ENCODE data around the gene PCDHA1.

Gene PCDHA1

DNA sequence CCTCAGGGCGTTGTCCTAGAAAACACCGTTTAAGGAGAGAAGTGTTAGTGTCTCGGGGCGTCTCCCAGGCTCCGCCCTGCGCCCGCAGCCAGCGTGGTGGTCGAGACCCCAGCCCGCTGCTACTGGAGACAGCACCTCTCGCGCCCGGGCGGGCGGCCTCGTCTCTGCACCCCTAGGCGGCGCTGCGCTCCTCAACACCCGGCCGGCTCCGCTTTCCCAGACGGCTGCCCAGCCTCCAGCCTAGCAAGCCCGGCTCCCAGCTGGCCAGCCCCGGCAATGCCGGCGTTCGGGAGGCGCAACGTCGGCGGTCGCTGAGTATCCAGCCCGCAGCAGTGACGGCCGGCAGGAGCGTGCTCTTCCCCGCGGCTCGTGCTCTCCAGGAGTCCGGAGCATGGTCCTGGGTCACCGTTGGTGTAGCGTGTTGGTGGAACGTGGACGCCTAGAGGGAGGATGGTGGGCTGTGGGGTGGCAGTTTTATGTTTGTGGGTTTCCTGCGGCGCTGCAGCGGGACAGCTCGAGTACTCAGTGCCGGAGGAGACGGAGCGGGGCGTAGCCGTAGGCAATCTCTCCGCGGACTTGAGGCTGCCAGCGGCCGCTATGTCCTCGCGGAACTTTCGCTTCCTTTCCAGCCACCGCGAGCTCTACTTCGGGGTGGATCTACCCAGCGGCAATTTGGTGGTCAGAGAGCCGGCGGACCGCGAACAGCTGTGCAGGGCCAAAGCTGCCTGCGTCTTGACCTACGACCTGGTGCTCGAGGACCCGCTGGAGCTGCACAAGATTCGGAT, 140.7 kb downstream of the PCDHA1 start:
- DNase-seq = peak; percentile 78

DNA sequence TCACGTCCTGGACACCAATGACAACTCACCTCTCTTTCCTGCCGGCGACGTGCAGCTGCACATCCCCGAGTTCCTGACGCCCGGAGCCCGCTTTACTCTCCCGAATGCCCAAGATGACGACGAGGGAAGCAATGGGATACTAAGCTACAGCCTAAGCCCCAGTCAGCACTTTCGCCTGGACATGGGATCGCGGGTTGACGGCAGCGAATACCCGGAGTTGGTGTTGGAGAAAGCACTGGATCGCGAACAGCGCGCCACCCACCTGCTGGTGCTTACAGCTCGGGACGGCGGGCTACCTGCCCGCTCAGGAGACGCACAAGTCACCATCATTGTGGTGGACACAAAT, 141.3 kb downstream of the PCDHA1 start:
- DNase-seq = peak; percentile 42

DNA sequence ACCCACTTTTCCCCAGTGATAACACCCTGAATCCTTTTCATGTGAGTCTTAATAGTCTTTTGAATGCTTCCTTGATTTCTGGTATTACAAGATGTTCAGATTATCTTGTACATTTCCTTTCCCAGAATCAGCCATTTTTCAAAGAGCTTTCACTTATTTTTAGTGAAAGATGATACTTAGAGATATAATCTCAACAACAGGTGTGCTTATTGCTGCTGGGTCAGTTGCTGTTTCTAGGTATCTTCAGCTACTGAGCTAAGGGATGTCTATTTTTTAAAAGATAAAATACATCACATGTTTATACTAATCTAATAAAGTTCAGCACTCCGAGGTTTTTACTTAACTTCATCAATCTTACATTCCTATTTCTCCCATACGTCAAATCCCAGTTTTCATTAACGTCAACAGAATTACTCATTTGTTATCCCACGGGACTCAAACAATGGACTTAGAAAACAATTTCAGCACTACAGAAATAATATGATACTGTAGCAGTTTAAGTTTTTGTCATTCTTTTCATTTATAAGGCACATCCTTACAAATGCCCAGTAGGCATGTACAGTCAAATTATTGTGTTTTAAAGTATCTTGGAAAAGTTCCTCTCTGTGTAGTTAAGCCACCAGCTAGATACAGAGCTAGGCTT, 149.1 kb downstream of the PCDHA1 start:
- DNase-seq = no peak

DNA sequence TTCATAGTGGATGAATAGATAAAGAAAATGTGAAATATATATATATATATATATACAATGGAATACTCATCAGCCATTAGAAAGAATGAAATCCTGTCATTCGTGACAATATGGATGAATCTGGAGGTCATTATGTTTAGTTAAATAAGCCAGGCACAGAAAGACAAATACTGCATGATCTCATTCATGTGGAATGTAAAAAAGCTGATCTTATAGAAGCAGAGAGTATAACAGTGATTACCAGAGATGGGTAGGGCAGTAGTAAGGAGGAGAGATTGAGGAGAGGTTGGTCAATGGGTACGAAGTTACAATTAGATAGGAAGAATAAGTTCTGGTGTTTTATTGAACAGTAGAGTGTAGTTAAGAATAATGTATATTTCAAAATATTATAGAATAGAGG, 160.6 kb downstream of the PCDHA1 start:
- DNase-seq = no peak

DNA sequence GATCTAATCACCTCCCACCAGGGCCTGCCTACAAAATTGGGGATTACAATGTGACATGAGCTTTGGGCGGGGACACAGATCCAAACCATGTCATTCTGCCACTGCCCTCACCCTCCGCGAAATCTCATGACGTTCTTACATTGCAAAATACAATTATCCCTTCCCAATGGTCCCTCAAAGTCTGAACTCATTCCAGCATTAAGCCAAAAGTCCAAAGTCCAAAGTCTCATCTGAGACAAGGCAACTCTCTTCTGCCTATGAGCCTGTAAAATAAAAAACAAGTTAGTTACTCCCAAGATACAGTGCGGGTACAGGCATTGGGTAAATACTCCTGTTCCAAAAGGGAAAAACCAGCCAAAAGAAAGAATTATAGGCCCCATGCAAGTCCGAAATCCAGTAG, 165.7 kb downstream of the PCDHA1 start:
- no peak for DNase-seq

DNA sequence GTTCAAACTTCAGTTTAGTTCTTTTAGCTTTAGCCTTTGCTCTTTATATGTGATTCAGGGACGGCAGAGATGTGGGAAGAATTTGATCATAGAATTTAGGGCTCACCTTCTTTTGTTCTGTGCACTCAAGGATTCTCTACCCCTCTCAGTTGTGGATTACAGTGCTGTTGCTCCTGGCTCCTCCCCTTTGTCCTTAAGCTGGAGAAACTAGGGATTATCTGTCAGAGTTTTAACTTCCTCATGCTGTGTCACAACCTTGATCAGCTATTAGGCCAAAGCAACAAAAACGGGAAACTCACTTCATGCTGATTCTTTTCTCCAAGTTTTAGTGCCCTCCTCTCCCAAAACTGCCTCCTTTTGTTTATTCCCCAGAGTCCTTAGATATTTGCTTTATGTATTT, 167.3 kb downstream of the PCDHA1 start:
- no peak for DNase-seq

DNA sequence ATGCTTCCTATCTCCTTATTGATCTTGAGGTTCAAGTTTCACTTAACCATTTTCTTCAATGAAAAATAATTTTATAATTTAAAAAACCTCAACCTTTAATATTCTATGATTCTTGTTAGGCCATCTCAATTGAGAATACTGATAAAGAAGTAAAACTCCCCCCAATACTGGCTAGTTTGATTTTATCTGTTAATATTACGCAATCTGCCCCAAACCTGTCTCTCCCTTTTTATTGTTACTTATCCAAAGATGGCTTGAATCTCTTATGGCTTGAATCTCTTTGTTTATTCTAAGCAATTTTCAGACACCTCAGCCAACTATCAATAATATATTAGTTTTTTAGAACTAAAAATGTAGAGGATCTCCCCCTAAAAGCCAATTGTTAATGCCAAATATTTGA, 176.2 kb downstream of the PCDHA1 start:
- no peak for DNase-seq

DNA sequence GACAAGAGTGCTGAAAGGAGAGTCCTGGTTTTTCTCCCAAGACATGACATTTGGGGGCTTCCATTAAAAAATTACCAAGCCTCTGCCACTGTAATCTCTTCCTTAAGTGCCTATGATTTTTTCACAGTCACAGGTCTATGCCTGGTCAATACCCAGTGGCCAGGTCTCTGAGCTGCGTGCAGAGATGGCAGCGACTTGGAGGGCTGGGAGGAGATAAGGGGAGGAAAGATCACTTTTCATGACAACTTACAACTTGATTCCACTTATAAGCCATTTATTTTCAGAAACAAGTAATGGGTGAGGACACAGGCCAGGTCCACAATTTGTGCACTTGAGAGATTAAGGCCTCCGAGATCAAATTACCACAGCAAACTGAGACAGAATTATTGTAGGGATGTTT, 178.4 kb downstream of the PCDHA1 start:
- DNase-seq = no peak

DNA sequence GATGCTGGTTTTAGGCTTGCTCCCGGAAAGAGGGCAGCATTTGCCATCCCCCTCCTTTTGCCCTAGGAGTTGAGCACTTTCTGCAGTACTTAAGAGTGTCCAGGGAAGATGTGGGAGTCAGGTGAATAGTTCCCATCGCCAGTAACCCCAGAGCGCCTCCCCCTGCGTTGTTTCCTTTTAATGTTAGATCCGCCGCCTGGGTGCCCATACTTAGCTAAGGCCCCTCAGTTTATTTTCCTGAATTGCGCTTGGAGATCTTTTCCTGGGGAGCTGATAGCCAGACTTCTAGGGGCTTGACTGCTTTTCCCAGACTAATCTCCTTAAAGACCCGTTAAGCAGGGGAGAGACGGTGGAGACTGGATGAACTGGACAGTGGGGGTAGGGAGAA, 180.0 kb downstream of the PCDHA1 start:
- DNase-seq = no peak

DNA sequence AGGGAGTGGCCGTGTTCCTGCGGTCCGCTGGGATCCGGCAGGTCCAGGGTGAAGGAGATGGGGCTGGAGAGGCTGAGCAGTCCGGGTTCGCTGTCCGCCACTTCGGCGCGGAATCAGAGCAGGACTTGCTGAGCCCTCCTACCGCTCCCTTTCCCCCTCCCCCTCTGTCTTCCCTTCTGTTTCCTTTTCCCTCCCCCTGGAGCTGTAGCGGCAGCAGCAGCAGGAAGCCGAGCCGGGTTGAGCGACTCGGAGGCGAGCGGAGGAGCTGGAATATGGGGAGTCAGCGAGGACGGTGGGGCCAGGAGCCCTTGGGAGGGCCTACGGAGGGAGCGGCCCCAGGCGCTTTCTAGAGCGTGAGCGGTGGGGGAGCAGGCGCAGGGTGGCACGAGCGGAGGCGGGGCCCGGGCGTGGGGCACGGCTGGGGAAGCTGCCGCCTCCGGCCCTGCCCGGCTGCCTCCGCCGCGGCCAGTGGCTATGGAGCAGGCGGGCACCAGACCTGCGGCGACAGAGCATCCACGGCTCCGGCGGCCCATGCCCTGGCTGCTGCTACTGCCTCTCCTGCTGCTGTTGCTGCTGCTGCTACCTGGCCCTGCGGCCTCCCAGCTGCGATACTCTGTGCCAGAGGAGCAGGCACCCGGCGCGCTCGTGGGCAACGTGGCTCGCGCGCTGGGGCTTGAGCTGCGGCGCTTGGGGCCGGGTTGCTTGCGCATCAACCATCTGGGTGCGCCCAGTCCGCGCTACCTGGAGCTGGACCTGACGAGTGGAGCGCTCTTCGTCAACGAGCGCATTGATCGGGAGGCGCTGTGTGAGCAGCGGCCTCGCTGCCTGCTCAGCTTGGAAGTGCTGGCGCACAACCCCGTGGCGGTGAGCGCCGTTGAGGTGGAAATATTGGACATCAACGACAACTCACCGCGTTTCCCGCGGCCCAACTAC, 180.6 kb downstream of the PCDHA1 start, which contains the start of gene PCDHAC2:
TSS of gene PCDHAC2 (plus strand) at position 184 of the 933 bp plus-strand sequence. CDS start at position 475, 291 bp downstream.
- no peak for DNase-seq

DNA sequence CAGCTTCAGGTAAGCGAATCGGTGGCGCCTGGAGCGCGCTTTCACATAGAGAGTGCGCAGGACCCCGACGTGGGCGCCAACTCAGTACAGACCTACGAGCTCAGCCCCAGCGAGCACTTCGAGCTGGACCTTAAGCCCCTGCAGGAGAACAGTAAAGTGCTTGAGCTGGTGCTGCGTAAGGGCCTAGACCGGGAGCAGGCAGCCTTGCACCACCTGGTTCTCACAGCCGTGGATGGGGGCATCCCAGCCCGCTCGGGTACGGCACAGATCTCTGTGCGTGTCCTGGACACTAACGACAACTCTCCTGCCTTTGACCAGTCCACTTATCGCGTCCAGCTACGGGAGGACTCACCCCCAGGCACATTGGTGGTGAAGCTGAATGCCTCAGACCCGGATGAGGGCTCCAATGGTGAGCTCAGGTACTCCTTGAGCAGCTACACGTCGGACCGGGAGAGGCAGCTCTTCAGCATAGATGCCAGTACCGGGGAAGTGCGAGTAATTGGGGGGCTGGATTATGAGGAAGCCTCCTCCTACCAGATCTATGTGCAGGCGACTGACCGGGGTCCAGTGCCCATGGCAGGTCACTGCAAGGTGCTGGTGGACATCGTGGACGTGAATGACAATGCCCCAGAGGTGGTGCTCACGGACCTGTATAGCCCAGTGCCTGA, 181.4 kb downstream of the PCDHA1 start:
- no peak for DNase-seq

DNA sequence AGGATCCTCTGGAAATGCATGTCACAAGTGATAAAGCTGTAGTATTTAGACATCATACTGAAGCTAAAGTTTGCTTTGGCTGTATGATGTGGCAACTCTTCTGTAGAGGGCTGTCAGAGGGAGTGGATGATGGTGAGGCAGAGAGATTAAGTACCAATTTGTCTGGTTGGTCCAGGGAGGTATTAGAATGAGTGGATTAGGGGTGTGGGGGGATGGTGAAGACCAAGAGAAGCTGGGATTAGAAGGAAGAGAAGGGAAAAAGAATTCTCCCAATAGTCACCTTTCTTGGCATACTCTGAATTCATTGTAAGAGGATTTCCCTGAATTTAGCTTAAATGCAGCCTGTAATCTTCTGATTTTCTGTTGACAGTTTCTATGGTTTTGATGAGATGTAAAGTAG, 183.9 kb downstream of the PCDHA1 start:
- DNase-seq = no peak

DNA sequence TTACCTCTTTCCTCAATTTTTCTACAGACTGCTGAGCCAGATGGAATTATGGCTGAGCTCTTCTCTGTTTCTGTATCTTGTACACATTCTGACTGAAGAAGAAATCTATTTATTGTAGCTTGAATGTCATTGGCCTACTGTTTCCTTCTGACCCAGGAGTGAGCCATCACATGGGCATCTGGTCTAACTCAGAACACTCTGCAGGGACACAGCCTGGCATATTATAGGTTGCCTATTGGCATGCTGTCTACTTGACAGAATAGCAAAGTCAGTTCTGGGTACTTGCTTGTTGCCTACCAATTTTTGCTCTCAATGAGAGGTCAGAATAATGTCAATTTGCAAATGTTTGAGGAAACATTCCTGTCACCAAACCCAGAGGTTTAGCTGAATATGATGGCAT, 187.6 kb downstream of the PCDHA1 start:
- no peak for DNase-seq

DNA sequence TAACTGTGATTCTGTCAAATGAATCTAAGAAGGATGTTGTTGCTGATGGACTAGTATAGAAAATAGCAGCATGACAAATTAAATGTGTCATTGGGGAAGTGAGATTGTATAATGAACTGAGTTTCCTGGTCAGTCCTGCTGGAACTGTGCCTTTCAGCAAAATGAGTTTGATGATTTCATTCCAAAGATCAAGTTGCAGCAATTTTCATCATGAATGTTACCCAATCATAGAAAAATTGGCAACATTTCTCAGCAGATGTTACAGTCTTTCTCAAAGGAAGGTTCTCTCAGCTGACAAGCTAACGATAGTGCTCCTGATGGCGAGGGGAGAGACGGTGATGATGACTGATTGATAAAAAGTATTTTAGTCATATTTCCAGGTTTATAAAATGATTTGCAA, 191.1 kb downstream of the PCDHA1 start:
- no peak for DNase-seq

DNA sequence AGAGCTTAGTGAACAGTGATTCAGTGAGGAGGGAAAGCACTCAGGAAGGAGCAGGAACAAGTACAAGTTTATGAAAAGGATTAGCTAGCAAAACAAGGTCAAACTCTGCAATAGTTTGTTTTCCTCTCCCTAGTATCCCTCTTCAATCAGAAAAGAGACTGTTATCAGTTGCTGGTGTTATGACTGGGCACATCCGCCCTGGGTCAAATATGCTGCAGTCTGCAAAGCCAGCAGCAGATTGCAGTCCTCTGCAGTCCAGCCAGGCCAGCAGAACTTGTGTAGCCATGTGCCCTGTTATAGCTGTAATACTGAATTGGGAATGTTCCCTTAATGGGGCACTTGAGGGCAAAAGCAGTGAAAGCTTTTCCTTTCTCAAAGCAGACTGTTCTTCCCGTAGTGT, 192.3 kb downstream of the PCDHA1 start:
- DNase-seq = no peak

DNA sequence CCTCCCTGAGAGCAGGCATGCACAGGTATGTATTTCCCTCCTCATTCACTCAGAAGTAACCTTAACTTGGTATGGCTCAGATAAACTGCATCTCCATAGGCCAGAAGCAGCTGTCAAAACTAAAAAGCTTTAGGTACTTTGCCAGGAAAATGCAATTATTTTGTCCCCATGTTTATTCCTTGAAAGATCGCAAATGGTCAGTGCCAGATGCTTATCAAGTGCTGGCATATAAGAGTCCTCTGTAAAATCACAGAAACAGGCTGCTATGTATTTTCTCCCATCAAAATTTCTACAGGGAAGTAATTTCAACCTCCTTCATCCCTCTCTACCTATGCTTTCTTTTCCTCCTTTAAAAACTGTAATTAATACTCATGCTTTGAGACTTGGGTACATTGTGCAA, 193.0 kb downstream of the PCDHA1 start:
- DNase-seq = no peak

DNA sequence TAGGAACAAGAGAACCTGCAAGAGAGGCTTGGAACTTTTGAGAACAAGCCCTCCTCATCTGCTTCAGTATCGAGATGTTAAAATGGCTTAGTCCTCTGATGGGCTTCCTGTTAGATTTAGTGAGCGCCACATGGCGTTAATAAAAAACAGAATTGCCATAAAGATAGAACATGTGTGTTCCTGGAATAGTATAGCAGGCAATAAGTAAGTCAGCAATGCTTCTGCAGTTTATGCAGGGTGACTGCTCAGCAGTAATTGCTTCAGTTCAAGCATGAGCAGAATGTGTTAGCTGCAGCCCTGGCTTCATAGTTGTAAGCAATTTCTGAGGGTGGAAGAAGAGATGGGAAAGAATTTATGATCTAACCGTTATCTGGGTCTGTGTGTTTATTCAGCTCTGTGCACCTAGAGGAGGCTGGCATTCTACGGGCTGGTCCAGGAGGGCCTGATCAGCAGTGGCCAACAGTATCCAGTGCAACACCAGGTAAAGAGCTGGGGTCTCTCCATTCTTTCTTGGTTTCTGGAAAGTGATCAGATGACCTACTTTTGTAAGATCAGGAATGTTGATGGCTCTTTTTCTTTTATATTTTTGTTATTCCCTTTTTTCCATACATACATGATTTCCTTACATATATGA, 196.3 kb downstream of the PCDHA1 start:
- DNase-seq = no peak

DNA sequence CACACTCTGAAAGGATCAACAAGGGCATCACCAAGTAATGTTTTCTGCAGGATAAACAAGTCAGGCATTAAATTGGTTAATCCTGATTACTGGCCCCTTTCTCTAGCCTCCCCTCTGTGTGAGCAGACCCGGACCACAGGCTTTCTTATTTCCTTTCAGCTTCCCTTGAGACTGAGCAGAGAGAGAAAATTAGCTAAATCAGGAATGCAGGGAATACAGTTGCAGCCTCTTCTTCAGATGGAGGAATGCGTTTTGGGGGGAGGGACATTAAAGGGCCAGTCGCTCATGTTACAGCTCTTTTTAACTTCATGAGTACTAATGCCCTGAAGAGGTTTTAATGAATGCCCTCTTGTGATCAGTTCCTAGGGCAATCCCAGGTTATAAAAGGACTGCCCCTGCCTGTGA, 200.2 kb downstream of the PCDHA1 start:
- no peak for DNase-seq

DNA sequence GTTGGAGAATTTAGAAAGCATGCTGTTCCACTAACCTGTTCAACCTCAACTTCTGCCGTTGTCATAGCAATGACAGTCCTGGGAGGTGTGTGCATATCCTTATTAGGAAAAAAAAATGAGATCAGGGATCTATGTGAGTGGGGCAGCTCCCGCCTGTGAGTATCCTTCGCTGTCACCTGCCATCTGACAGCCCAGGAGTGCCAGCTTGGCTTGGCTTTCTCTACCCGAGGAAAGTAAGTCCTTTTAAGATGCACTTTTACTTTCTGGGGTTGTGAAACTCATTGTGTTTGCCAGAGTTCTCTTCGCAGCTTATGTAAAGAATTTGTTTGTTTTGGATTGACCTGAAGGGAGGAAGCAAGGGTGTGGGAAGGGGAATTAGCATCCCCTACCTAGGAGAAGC, 202.2 kb downstream of the PCDHA1 start:
- DNase-seq = no peak

DNA sequence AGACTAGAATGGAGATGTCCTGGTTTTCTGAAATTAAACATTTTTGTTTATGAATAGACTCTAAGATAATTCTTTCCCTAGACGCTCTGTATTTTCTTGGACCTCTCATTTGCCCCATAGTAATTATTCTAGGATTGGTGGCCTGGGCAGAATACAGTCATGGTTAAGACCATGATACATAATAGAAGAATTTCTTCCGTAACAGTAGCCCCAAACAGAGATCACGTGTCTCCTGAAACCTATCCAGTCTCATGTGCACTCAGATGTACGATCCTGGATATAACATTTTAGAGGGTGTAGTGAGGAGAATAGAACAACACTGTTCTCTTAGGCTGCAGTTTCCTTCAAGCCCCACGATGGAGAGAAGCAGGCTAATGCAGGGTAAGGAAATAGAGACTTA, 202.7 kb downstream of the PCDHA1 start:
- DNase-seq = no peak

DNA sequence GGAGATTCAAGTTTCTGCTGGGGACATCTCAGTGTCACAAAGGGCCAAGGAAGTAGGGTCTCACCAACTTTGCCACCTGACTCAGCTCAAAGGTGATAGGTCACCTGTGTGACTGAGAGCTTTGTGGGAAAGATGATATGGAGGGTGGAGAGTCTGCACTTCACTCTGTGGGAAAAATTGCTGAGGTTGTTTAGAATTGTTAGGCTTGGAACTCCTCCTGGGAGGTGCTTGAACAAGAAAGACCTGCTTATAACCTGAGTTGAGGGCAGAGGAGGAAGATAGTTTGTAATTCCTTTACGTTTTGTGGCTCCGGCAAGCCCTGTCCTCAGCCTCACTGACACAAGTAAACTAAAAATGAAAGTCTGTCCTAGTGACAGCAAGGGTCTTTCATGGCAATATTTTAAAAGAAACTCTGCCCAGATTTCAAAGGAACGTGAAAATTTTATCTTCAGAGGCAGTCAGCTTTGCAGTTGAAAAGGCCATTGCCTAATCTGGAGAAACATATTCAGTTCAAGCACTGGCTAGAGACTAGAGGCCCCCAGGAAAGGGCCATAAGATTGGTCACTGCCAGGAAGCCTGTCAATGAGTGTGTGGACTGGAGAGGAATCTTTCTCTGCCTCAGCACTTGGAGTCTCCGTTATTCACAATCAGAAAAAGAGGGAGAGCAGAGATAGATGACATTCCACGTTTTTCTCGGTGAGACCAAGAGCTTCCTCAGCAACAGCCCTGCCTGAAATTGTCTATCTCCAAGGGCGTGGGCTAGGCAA, 203.5 kb downstream of the PCDHA1 start:
- DNase-seq = no peak

DNA sequence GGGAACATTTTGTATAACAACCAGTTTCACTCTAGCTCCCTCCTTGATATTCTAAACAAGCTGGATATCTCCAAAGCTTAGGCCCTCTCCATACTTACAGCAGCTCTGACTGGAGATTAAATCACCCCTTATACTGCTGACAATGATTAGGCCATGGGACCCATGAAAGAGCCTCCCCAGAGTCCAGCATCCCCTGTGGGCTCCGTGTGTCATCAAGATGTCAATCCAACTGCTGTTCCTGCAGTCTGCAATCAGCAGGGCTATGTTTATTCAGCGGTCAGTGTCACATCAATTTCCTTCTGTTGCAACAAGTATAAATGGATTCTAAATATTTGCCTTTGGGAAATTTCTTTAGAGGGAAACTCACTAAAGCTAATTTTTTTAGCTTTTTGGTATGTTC, 206.9 kb downstream of the PCDHA1 start:
- no peak for DNase-seq
